HG02870 (cell line): ENCODE measurements around the gene MIB2.

Experiments
- ATAC-seq: cut with Tn5 transposase; IDR thresholded peaks from one replicate; pipeline ENCODE4 v1.9.1; 2021; ENCODE audit warnings: mild to moderate bottlenecking, moderate library complexity; ENCODE audit not compliant: unreplicated experiment

MIB2 gene

GRCh38 chr1:1598051-1598719 is 17.1 kb upstream of the MIB2 start:
- no peak for ATAC-seq

- ATAC-seq, result no peak
These were observed 16.6 kb upstream of the MIB2 start for GRCh38 chr1:1598720-1599029.

GRCh38 chr1:1599030-1599934 is 16.0 kb upstream of the MIB2 start:
- no peak for ATAC-seq

GRCh38 chr1:1599935-1600860 is 15.1 kb upstream of the MIB2 start, which contains the start of gene FNDC10:
TSS of gene FNDC10 (minus strand) at chr1:1600135. CDS start at chr1:1600015, 120 bp downstream.
- ATAC-seq, result no peak

- no peak for ATAC-seq
These were observed 14.3 kb upstream of the MIB2 start for GRCh38 chr1:1600861-1601563.

GRCh38 chr1:1601564-1602303 is 13.6 kb upstream of the MIB2 start:
- no peak for ATAC-seq

GRCh38 chr1:1602304-1602967 is 12.9 kb upstream of the MIB2 start:
- no peak for ATAC-seq

- ATAC-seq, result no peak
These were observed 12.3 kb upstream of the MIB2 start for GRCh38 chr1:1602968-1603506.

GRCh38 chr1:1603671-1604373 is 11.5 kb upstream of the MIB2 start:
- ATAC-seq, result no peak

- ATAC-seq, result no peak
These were observed 10.8 kb upstream of the MIB2 start for GRCh38 chr1:1604374-1605033.

GRCh38 chr1:1605034-1605591 is 10.2 kb upstream of the MIB2 start:
- ATAC-seq, result no peak

GRCh38 chr1:1605724-1606123 is 9.6 kb upstream of the MIB2 start:
- ATAC-seq, result no peak

GRCh38 chr1:1606232-1606631 is 9.1 kb upstream of the MIB2 start:
- no peak for ATAC-seq

GRCh38 chr1:1609822-1610485 is 5.3 kb upstream of the MIB2 start:
- ATAC-seq, result no peak

- no peak for ATAC-seq
These were observed 4.5 kb upstream of the MIB2 start for GRCh38 chr1:1610796-1611195.

- no peak for ATAC-seq
These were observed 3.2 kb upstream of the MIB2 start for GRCh38 chr1:1612104-1612400.

- ATAC-seq, result no peak
These were observed 1.7 kb upstream of the MIB2 start for GRCh38 chr1:1613509-1614082.
